ENCODE data around the gene MAPKAPK3.

The MAPKAPK3 gene

GRCh38 chr3:50628601-50629000, 11.7 kb downstream of the MAPKAPK3 start:
- no peaks in the 10 kb centered on the region for H4K20me1 ChIP-seq (ENCODE audit: insufficient read depth)
- no peaks in the 10 kb centered on the region for H3K27me3 ChIP-seq (ENCODE audit: insufficient read depth, low read depth)
- TF ChIP-seq, protein P1, sequence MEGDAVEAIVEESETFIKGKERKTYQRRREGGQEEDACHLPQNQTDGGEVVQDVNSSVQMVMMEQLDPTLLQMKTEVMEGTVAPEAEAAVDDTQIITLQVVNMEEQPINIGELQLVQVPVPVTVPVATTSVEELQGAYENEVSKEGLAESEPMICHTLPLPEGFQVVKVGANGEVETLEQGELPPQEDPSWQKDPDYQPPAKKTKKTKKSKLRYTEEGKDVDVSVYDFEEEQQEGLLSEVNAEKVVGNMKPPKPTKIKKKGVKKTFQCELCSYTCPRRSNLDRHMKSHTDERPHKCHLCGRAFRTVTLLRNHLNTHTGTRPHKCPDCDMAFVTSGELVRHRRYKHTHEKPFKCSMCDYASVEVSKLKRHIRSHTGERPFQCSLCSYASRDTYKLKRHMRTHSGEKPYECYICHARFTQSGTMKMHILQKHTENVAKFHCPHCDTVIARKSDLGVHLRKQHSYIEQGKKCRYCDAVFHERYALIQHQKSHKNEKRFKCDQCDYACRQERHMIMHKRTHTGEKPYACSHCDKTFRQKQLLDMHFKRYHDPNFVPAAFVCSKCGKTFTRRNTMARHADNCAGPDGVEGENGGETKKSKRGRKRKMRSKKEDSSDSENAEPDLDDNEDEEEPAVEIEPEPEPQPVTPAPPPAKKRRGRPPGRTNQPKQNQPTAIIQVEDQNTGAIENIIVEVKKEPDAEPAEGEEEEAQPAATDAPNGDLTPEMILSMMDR (conservative IDR thresholded peaks at IDR 0.05; ENCODE audit: low read depth, low read length): no peak
- no peak overlapping the region for H2AFZ ChIP-seq (ENCODE audit: low read depth)
- no peak overlapping the region for H3K9ac ChIP-seq
- peaks cover 13% of the 10 kb centered on the region for H3K4me1 ChIP-seq (ENCODE audit: low read depth, poor library complexity, severe bottlenecking)
- H3K79me2 ChIP-seq (ENCODE audit: insufficient read depth, low read depth): no peaks in the 10 kb centered on the region
- H3K27ac ChIP-seq: no peak overlapping the region
- H3K4me2 ChIP-seq: no peak overlapping the region
- H3K4me3 ChIP-seq (IDR thresholded peaks at IDR 0.05; ENCODE audit: insufficient read depth, low read depth, low read length): no peak overlapping the region
- no peaks in the 10 kb centered on the region for H3K36me3 ChIP-seq (ENCODE audit: insufficient read depth)

- H3K36me3 ChIP-seq (ENCODE audit: insufficient read depth): no peaks in the 10 kb centered on the region
- H3K4me1 ChIP-seq (ENCODE audit: low read depth, poor library complexity, severe bottlenecking): no peaks in the 10 kb centered on the region
- no peak overlapping the region for H3K4me2 ChIP-seq
- no peak overlapping the region for H2AFZ ChIP-seq (ENCODE audit: low read depth)
- no peak overlapping the region for H3K4me3 ChIP-seq (IDR thresholded peaks at IDR 0.05; ENCODE audit: insufficient read depth, low read depth, low read length)
- H3K79me2 ChIP-seq (ENCODE audit: insufficient read depth, low read depth): no peaks in the 10 kb centered on the region
- H3K27me3 ChIP-seq (ENCODE audit: insufficient read depth, low read depth): no peaks in the 10 kb centered on the region
- H4K20me1 ChIP-seq (ENCODE audit: insufficient read depth): no peaks in the 10 kb centered on the region
- TF ChIP-seq, protein P1 (conservative IDR thresholded peaks at IDR 0.05; ENCODE audit: low read depth, low read length): no peak
- H3K27ac ChIP-seq: no peak overlapping the region
- H3K9ac ChIP-seq: no peak overlapping the region
Observed at GRCh38 chr3:50630394-50630793, 13.4 kb downstream of the MAPKAPK3 start.

- H3K27ac ChIP-seq: no peak overlapping the region
- H3K4me3 ChIP-seq (IDR thresholded peaks at IDR 0.05; ENCODE audit: insufficient read depth, low read depth, low read length): no peak overlapping the region
- H3K4me1 ChIP-seq (ENCODE audit: low read depth, poor library complexity, severe bottlenecking): no peaks in the 10 kb centered on the region
- no peak overlapping the region for H2AFZ ChIP-seq (ENCODE audit: low read depth)
- no peak overlapping the region for H3K9ac ChIP-seq
- TF ChIP-seq, protein P1 (conservative IDR thresholded peaks at IDR 0.05; ENCODE audit: low read depth, low read length): no peak
- no peaks in the 10 kb centered on the region for H4K20me1 ChIP-seq (ENCODE audit: insufficient read depth)
- no peaks in the 10 kb centered on the region for H3K27me3 ChIP-seq (ENCODE audit: insufficient read depth, low read depth)
- no peaks in the 10 kb centered on the region for H3K79me2 ChIP-seq (ENCODE audit: insufficient read depth, low read depth)
- H3K36me3 ChIP-seq (ENCODE audit: insufficient read depth): no peaks in the 10 kb centered on the region
- H3K4me2 ChIP-seq: no peak overlapping the region
Observed at GRCh38 chr3:50630877-50631276, 13.9 kb downstream of the MAPKAPK3 start.

DNA sequence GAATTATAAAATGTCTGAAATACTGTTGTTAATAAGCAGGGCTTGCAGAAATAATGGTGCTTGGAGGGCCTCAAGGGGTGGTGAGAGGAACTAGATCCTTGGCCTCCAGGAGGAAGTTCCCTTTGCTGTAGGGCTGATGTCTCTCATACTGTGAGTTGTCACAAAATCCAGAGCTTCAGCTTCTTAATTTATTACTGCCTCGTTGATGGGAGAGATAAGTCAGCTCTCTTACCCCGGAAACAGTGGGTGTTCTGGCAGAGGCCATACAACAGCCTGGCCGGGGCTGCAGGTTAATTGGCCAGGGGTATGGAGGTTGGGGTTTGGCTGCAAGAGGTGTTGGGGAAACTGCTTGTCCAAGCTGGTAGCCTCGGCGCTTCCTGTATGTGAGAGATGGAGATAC, 15.5 kb downstream of the MAPKAPK3 start:
- TF ChIP-seq, protein P1 (conservative IDR thresholded peaks at IDR 0.05; ENCODE audit: low read depth, low read length): no peak
- H3K4me3 ChIP-seq (IDR thresholded peaks at IDR 0.05; ENCODE audit: insufficient read depth, low read depth, low read length): no peak overlapping the region
- no peaks in the 10 kb centered on the region for H3K79me2 ChIP-seq (ENCODE audit: insufficient read depth, low read depth)
- no peak overlapping the region for H3K9ac ChIP-seq
- no peak overlapping the region for H3K27ac ChIP-seq
- no peak overlapping the region for H3K4me2 ChIP-seq
- H4K20me1 ChIP-seq (ENCODE audit: insufficient read depth): no peaks in the 10 kb centered on the region
- no peak overlapping the region for H2AFZ ChIP-seq (ENCODE audit: low read depth)
- H3K36me3 ChIP-seq (ENCODE audit: insufficient read depth): no peaks in the 10 kb centered on the region
- H3K27me3 ChIP-seq (ENCODE audit: insufficient read depth, low read depth): no peaks in the 10 kb centered on the region
- no peaks in the 10 kb centered on the region for H3K4me1 ChIP-seq (ENCODE audit: low read depth, poor library complexity, severe bottlenecking)

Data from KMS-11 (cell line).